ENCODE results near the gene ZBTB7B.

The ZBTB7B gene

GRCh38 chr1:155038602-155039307 is 36.2 kb downstream of the ZBTB7B start:
- DNase-seq (ENCODE audit: low read depth): no peak

- DNase-seq (ENCODE audit: low read depth): no peak
Measured at GRCh38 chr1:155039308-155039669, 36.7 kb downstream of the ZBTB7B start.

GRCh38 chr1:155040358-155041093 is 37.9 kb downstream of the ZBTB7B start:
- DNase-seq (ENCODE audit: low read depth): no peak

- DNase-seq (ENCODE audit: low read depth): no peak
Measured at GRCh38 chr1:155042789-155043188, 40.2 kb downstream of the ZBTB7B start.

GRCh38 chr1:155043301-155043702 is 40.7 kb downstream of the ZBTB7B start:
- DNase-seq (ENCODE audit: low read depth): no peak

- DNase-seq (ENCODE audit: low read depth): no peak
Measured at GRCh38 chr1:155043793-155044192, 41.2 kb downstream of the ZBTB7B start.

GRCh38 chr1:155044365-155044764 is 41.8 kb downstream of the ZBTB7B start:
- DNase-seq (ENCODE audit: low read depth): no peak

- no peak for DNase-seq (ENCODE audit: low read depth)
Measured at GRCh38 chr1:155044812-155045657, 42.4 kb downstream of the ZBTB7B start.

- DNase-seq (ENCODE audit: low read depth): no peak
Measured at GRCh38 chr1:155048449-155049334, 46.1 kb downstream of the ZBTB7B start.

GRCh38 chr1:155049651-155050559 is 47.3 kb downstream of the ZBTB7B start:
- no peak for DNase-seq (ENCODE audit: low read depth)

- peak; percentile 57 for DNase-seq (ENCODE audit: low read depth)
Measured at GRCh38 chr1:155050560-155051341, 48.1 kb downstream of the ZBTB7B start, which contains the start of gene ADAM15. Gene ADAM15 (plus strand): TSS chr1:155051316. CDS start chr1:155051387, 71 bp downstream.

- DNase-seq (ENCODE audit: low read depth): no peak
Measured at GRCh38 chr1:155051342-155051776, 48.8 kb downstream of the ZBTB7B start.

GRCh38 chr1:155051777-155052398 is 49.3 kb downstream of the ZBTB7B start:
- no peak for DNase-seq (ENCODE audit: low read depth)

- DNase-seq (ENCODE audit: low read depth): no peak
Measured at GRCh38 chr1:155052439-155053395, 50.1 kb downstream of the ZBTB7B start.

GRCh38 chr1:155053531-155054105 is 51.0 kb downstream of the ZBTB7B start:
- no peak for DNase-seq (ENCODE audit: low read depth)

- DNase-seq (ENCODE audit: low read depth): no peak
Measured at GRCh38 chr1:155057104-155057503, 54.5 kb downstream of the ZBTB7B start.

- DNase-seq (ENCODE audit: low read depth): no peak
Measured at GRCh38 chr1:155057788-155058211, 55.2 kb downstream of the ZBTB7B start.

GRCh38 chr1:155060736-155061135 is 58.1 kb downstream of the ZBTB7B start:
- no peak for DNase-seq (ENCODE audit: low read depth)
